GM21390 (cell line): Measurements from ENCODE around the gene TM7SF2.

Source experiments
- ATAC-seq: cut with Tn5 transposase; IDR thresholded peaks from one replicate; pipeline ENCODE4 v1.9.1; 2021; ENCODE audit not compliant: unreplicated experiment

Gene TM7SF2

GRCh38 chr11:65089621-65090020 is 22.1 kb upstream of the TM7SF2 start:
- ATAC-seq: no peak

- no peak for ATAC-seq
Observed at GRCh38 chr11:65090628-65091027, 21.0 kb upstream of the TM7SF2 start.

GRCh38 chr11:65095427-65095826 is 16.2 kb upstream of the TM7SF2 start:
- ATAC-seq: no peak

GRCh38 chr11:65095974-65096806 is 15.5 kb upstream of the TM7SF2 start, which contains the start of gene VPS51:
TSS of gene VPS51 (plus strand) at chr11:65096214. CDS start at chr11:65096251, 37 bp downstream.
- peak; percentile 68 for ATAC-seq

GRCh38 chr11:65096926-65097325 is 14.7 kb upstream of the TM7SF2 start:
- no peak for ATAC-seq

- ATAC-seq: no peak
Observed at GRCh38 chr11:65100674-65101350, 10.9 kb upstream of the TM7SF2 start.

GRCh38 chr11:65102142-65103095 is 9.3 kb upstream of the TM7SF2 start:
- no peak for ATAC-seq

GRCh38 chr11:65103476-65103875 is 8.2 kb upstream of the TM7SF2 start:
- ATAC-seq: no peak

- no peak for ATAC-seq
Observed at GRCh38 chr11:65104628-65105027, 7.0 kb upstream of the TM7SF2 start.

- no peak for ATAC-seq
Observed at GRCh38 chr11:65107078-65107477, 4.6 kb upstream of the TM7SF2 start.

- no peak for ATAC-seq
Observed at GRCh38 chr11:65107751-65108468, 3.8 kb upstream of the TM7SF2 start.

GRCh38 chr11:65108469-65109123 is 3.1 kb upstream of the TM7SF2 start:
- no peak for ATAC-seq

GRCh38 chr11:65109231-65110198 is 2.2 kb upstream of the TM7SF2 start:
- no peak for ATAC-seq

- ATAC-seq: peak; percentile 30
Observed at GRCh38 chr11:65110354-65110861, 1.3 kb upstream of the TM7SF2 start.

GRCh38 chr11:65111159-65111743 is 421 bp upstream of the TM7SF2 start:
- ATAC-seq: no peak

- ATAC-seq: no peak
Observed at GRCh38 chr11:65112546-65113360, 1.1 kb downstream of the TM7SF2 start.

GRCh38 chr11:65113361-65113756 is 1.7 kb downstream of the TM7SF2 start:
- no peak for ATAC-seq
